GM12878 (cell line): Measurements from ENCODE around the gene CYSTM1. TPM values are rescaled to one million over a fixed set of nuclear protein-coding genes. Genes with fewer than 3 reads are reported as not detected.

Experiments used
- ATAC-seq: fragments of 200-7000 bp; cut with Tn5 transposase; 3 replicates; pipeline ENCODE4 v1.9.1; 2020; ENCODE audit warnings: mild to moderate bottlenecking, moderate library complexity
- BruUV-seq: library from RNA; stranded (reverse); fragments of 400-500 nt; replicated peaks from 2 replicates; lab custom pipeline; 2021; lab: Mats Ljungman, UMichigan
- CTCF ChIA-PET: fragments of 300-600 bp; sonication (Branson Sonifier 250); formaldehyde crosslinking; extraction: SDS; loops from one replicate; lab custom pipeline; 2021; ENCODE audit warnings: inconsistent platforms; lab: Yijun Ruan, JAX
- POLR2A ChIA-PET: fragments of 350-600 bp; formaldehyde crosslinking; extraction: SDS; loops from one replicate; lab custom pipeline; 2021; ENCODE audit warnings: inconsistent platforms; lab: Charles Lee
- RAD21 ChIA-PET: fragments of 300-600 bp; sonication (Branson Sonifier 250); formaldehyde crosslinking; loops from one replicate; lab custom pipeline; 2023; ENCODE audit warnings: antibody characterized with exemption; ENCODE audit not compliant: unreplicated experiment; lab: Charles Lee
- SMC1A ChIA-PET: fragments of 300-600 bp; sonication (Branson Sonifier 250); formaldehyde crosslinking; loops from one replicate; lab custom pipeline; 2023; ENCODE audit not compliant: unreplicated experiment, uncharacterized antibody; lab: Charles Lee
- DNase-seq: peaks from one replicate; pipeline ENCODE4 v3.0.0-alpha.2; 2011; ENCODE audit warnings: low read depth, low spot score
- FAIRE-seq: peaks from 3 replicates; lab custom pipeline; 2011; peaks lifted over from hg19 to GRCh38; lab: Jason Lieb, UNC
- H2AFZ ChIP-seq: 2 replicates; pipeline ENCODE4 v1.6.0; 2011; ENCODE audit warnings: low read depth, low read length, control low read depth; ENCODE audit not compliant: control insufficient read depth
- H3K27ac ChIP-seq: 2 replicates; pipeline ENCODE4 v1.5.1; 2011; ENCODE audit warnings: control low read depth; ENCODE audit not compliant: control insufficient read depth, insufficient read depth
- H3K27me3 ChIP-seq, 2 experiments: replicated peaks in 1 of 2; 2 replicates each; pipeline versions ENCODE4 v1.6.0 to v1.6.1; 2011; ENCODE audit warnings: low read length in 1 of 2; ENCODE audit not compliant: control insufficient read depth in 2 of 2, insufficient read depth in 2 of 2
- H3K36me3 ChIP-seq, 2 experiments: 2 replicates each; pipeline ENCODE4 v1.5.1; 2011; ENCODE audit warnings: low read length in 1 of 2; ENCODE audit not compliant: control insufficient read depth in 2 of 2, insufficient read depth in 2 of 2
- H3K4me1 ChIP-seq: 2 replicates; pipeline ENCODE4 v1.6.1; 2011; ENCODE audit warnings: mild to moderate bottlenecking, low read length, moderate library complexity, mixed read lengths; ENCODE audit not compliant: control insufficient read depth, insufficient read depth
- H3K4me2 ChIP-seq: 2 replicates; pipeline ENCODE4 v1.6.0; 2011; ENCODE audit warnings: control low read depth; ENCODE audit not compliant: control insufficient read depth, insufficient read depth
- H3K4me3 ChIP-seq: fragments of 200-600 bp; sonication (generic); 2 replicates; pipeline ENCODE4 v1.5.1; 2016
- H3K79me2 ChIP-seq: 2 replicates; pipeline ENCODE4 v1.6.0; 2011; ENCODE audit warnings: low read length; ENCODE audit not compliant: control insufficient read depth, insufficient read depth
- H3K9ac ChIP-seq: 2 replicates; pipeline ENCODE4 v1.8.0; 2011; ENCODE audit warnings: low read length, control low read depth, mixed read lengths; ENCODE audit not compliant: control insufficient read depth, insufficient read depth
- H3K9me3 ChIP-seq: replicated peaks from 3 replicates; pipeline ENCODE4 v1.5.1; 2011; ENCODE audit warnings: mild to moderate bottlenecking, low read length; ENCODE audit not compliant: control insufficient read depth, insufficient read depth
- H4K20me1 ChIP-seq: 2 replicates; pipeline ENCODE4 v1.6.0; 2011; ENCODE audit not compliant: control insufficient read depth, insufficient read depth
- FOXM1 ChIP-seq: IDR thresholded peaks from 2 replicates; pipeline ENCODE4 v1.6.1; 2012; ENCODE audit warnings: low read depth, mild to moderate bottlenecking, inconsistent platforms, low read length, moderate library complexity
- MYC ChIP-seq: IDR thresholded peaks from 2 replicates; pipeline ENCODE4 v1.6.1; 2011; ENCODE audit warnings: mild to moderate bottlenecking, low read length, moderate library complexity, inconsistent platforms; ENCODE audit not compliant: insufficient read depth, insufficient replicate concordance, insufficient read length, severe bottlenecking
- NR2C2 ChIP-seq: IDR thresholded peaks from 2 replicates; pipeline ENCODE4 v1.6.1; 2011; ENCODE audit warnings: borderline replicate concordance, low read depth; ENCODE audit not compliant: control insufficient read depth, insufficient read length
- TBL1XR1 ChIP-seq: IDR thresholded peaks from 2 replicates; pipeline ENCODE4 v1.6.1; 2012; ENCODE audit warnings: low read depth, low read length, improper control_type of control experiment
- ZNF207 ChIP-seq: fragments of 450-650 bp; IDR thresholded peaks from 2 replicates; pipeline ENCODE4 v1.6.1; 2014; ENCODE audit warnings: antibody characterized with exemption, mild to moderate bottlenecking, borderline replicate concordance
- ZNF622 ChIP-seq: fragments of 450-650 bp; IDR thresholded peaks from 2 replicates; pipeline ENCODE4 v1.6.1; 2017; ENCODE audit warnings: mild to moderate bottlenecking, inconsistent platforms
- WGBS: methylation state at CpG from one replicate; pipeline ENCODE4 v1.1.6; 2016; ENCODE audit warnings: low lambda C conversion rate; ENCODE audit not compliant: insufficient replicate concordance, insufficient coverage; ENCODE audit errors: missing lambda C conversion rate; 5-methylcytosine and 5-hydroxymethylcytosine counted together
- in situ Hi-C: fragments of 300-500 bp; cut with MboI; formaldehyde crosslinking; loops from 9 replicates; pipeline ENCODE4 v1.14.3; 2018; ENCODE audit warnings: mixed read lengths
- intact Hi-C: fragments of 100-400 bp; cut with micrococcal nuclease; formaldehyde crosslinking; loops from one replicate; pipeline ENCODE4 v1.14.2; 2022; ENCODE audit not compliant: unreplicated experiment
- polyA plus RNA-seq, 11 experiments: library from polyadenylated mRNA; depleted of rRNA in 4 of 11; unstranded in 6 of 11; stranded (reverse) in 5 of 11; fragments of >200 nt; fragmentation: Nextera tagmentation in 4 of 11; fragmentation: Illumina TruSeq in 1 of 11; extraction: Ambion mirVana in 4 of 11; extraction: Trizol in 1 of 11; gene quantifications; 1 replicate in 1 of 11; 2 replicates in 10 of 11; pipeline versions ENCODE4 v1.2.1 to v1.2.3, GENCODE V29; 2011 to 2016; ENCODE audit warnings: inconsistent platforms in 2 of 11, missing spikeins in 2 of 11, low read depth in 1 of 11
- total RNA-seq, 4 experiments: library from RNA; depleted of rRNA in 3 of 4; stranded (reverse); fragments of >200 nt in 3 of 4; fragmentation: Illumina TruSeq in 1 of 4; extraction: Trizol in 1 of 4; gene quantifications; 2 replicates each; pipeline versions ENCODE4 v1.2.1 to v1.2.3, GENCODE V29; 2013 to 2021
- TF ChIP-seq, protein P1 (sequence below): IDR thresholded peaks from 2 replicates; pipeline ENCODE4 v1.6.1; 2011; ENCODE audit warnings: borderline replicate concordance, low read depth, mild to moderate bottlenecking, moderate library complexity, mixed read lengths, low read length; ENCODE audit not compliant: insufficient read depth; ENCODE audit errors: extremely low read length

The CYSTM1 gene
- total and polyA plus RNA-seq, 10 of the 15 experiments (the other 5 are each of a cell fraction or from before 2014, with no cell fraction given) = 52.7 to 261 (median 98.7) TPM

GRCh38 chr5:140140435-140140834 is 34.6 kb upstream of the CYSTM1 start:
- intact Hi-C loops = no loop called here
- Histone ChIP-seq H3K79me2 (no peaks in the 10 kb centered on the region), H3K4me2 (no peak overlapping the region), H4K20me1 (peaks cover 3% of the 10 kb centered on the region; the same call in 1 of the 2 replicates), H3K27me3 (peaks cover 0 to 3% of the 10 kb centered on the region in 2 experiments; a peak in 2 of 4 replicates), H2AFZ (no peak overlapping the region), H3K9ac (no peak overlapping the region), H3K4me3 (no peak overlapping the region), H3K9me3 (no peaks in the 10 kb centered on the region), H3K4me1 (peaks cover 3% of the 10 kb centered on the region; the same call in 1 of the 2 replicates), H3K27ac (no peak overlapping the region), H3K36me3 (no peaks in the 10 kb centered on the region)
- WGBS = 90% methylated on average over 3 of the region's 3 CpGs
- DNase-seq (no peak), FAIRE-seq (no peak), ATAC-seq (no peak)
- in situ Hi-C loops = no loop called here
- SMC1A ChIA-PET = interaction anchor here (1.2 to 4.6 kb wide), 4 partner anchors 19 to 68 kb away, joined by 3 to 66 read pairs (median 6); no protein-coding TSS in a partner anchor
- TF ChIP-seq TBL1XR1 = no peak
- TF ChIP-seq NR2C2 = no peak
- TF ChIP-seq ZNF207 = no peak
- POLR2A ChIA-PET = no interaction called here
- CTCF ChIA-PET = interaction anchor here (1.2 to 2.4 kb wide), 4 partner anchors 16 to 67 kb away, joined by 3 to 8 read pairs (median 4); no protein-coding TSS in a partner anchor
- no TSS peak for BruUV-seq
- RAD21 ChIA-PET = interaction anchor here (0.6 to 0.9 kb wide), 3 partner anchors 10 to 65 kb away, joined by 3 to 4 read pairs (median 3); no protein-coding TSS in a partner anchor

- Histone ChIP-seq H3K27me3 (peaks cover 2 to 6% of the 10 kb centered on the region in 2 experiments; a peak in 3 of 4 replicates), H3K27ac (no peak overlapping the region), H2AFZ (no peak overlapping the region), H3K4me1 (peaks cover 6% of the 10 kb centered on the region; the same call in 1 of the 2 replicates), H3K4me2 (no peak overlapping the region), H3K9ac (no peak overlapping the region), H3K79me2 (no peaks in the 10 kb centered on the region), H3K9me3 (no peaks in the 10 kb centered on the region), H3K36me3 (no peaks in the 10 kb centered on the region), H4K20me1 (peaks cover 4% of the 10 kb centered on the region; the same call in 1 of the 2 replicates), H3K4me3 (no peak overlapping the region)
- ChIA-PET RAD21 (interaction anchor here (0.9 to 2.1 kb wide), 4 partner anchors 25 to 172 kb away, joined by 3 to 11 read pairs (median 3); no protein-coding TSS in a partner anchor), SMC1A (interaction anchor here (1.2 to 4.6 kb wide), 4 partner anchors 14 to 67 kb away, joined by 3 to 66 read pairs (median 4); no protein-coding TSS in a partner anchor), CTCF (interaction anchor here (0.9 to 19.8 kb wide), 9 partner anchors 8 to 211 kb away, joined by 3 to 353 read pairs (median 5); no protein-coding TSS in a partner anchor), POLR2A (no interaction called here)
- no peak for TF ChIP-seq ZNF622
- TF ChIP-seq FOXM1 = no peak
- no peak for TF ChIP-seq NR2C2
- no peak for TF ChIP-seq MYC
- TF ChIP-seq, protein P1, sequence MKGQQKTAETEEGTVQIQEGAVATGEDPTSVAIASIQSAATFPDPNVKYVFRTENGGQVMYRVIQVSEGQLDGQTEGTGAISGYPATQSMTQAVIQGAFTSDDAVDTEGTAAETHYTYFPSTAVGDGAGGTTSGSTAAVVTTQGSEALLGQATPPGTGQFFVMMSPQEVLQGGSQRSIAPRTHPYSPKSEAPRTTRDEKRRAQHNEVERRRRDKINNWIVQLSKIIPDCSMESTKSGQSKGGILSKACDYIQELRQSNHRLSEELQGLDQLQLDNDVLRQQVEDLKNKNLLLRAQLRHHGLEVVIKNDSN = no peak
- ATAC-seq = no peak
- DNase-seq = no peak
- no TSS peak for BruUV-seq
- intact Hi-C loops = no loop called here
- no peak for FAIRE-seq
- in situ Hi-C loops = no loop called here
These were observed 33.7 kb upstream of the CYSTM1 start for GRCh38 chr5:140141241-140141640.
